Panc1 (cell line): ENCODE measurements around the gene MRPL51.

Experiments
- CTCF ChIP-seq: fragments of 450-650 bp; IDR thresholded peaks from 2 replicates; pipeline ENCODE4 v1.5.1; 2017; ENCODE audit warnings: mild to moderate bottlenecking
- POLR2AphosphoS5 ChIP-seq: IDR thresholded peaks from 2 replicates; pipeline ENCODE4 v1.6.1; 2012; ENCODE audit warnings: mild to moderate bottlenecking, low read depth, low read length, moderate library complexity
- REST ChIP-seq, 2 experiments: IDR thresholded peaks; 2 replicates each; pipeline ENCODE4 v1.6.1; 2011 to 2012; ENCODE audit warnings: low read depth in 2 of 2, control low read depth in 1 of 2, low read length in 1 of 2, mild to moderate bottlenecking in 1 of 2, moderate library complexity in 1 of 2; ENCODE audit not compliant: insufficient read depth in 1 of 2
- SIN3A ChIP-seq: IDR thresholded peaks from 2 replicates; pipeline ENCODE4 v1.6.1; 2012; ENCODE audit warnings: low read depth, mild to moderate bottlenecking, low read length, moderate library complexity, borderline replicate concordance; ENCODE audit not compliant: insufficient read depth

- TF ChIP-seq CTCF (no peak), SIN3A (no peak), POLR2AphosphoS5 (no peak), REST (IDR thresholded peaks at IDR 0.05; ENCODE audit: insufficient read depth in 1 of 2, low read depth in 2 of 2, low read length in 1 of 2) (no peak)
Measured at GRCh38 chr12:6533653-6533922, 40.5 kb upstream of the MRPL51 start.
